Esophagus squamous epithelium (tissue), 5 donors: ENCODE measurements around the gene RPTOR. TPM values are rescaled to one million over a fixed set of nuclear protein-coding genes. Genes with fewer than 3 reads are reported as not detected.

Experiments used
- DNase-seq: peaks from one replicate; lab custom pipeline; 2025; lab: John Stamatoyannopoulos, UW
- H3K27ac ChIP-seq, 4 donors: fragments of 200-600 bp; sonication (generic); one replicate each; pipeline ENCODE4 v1.5.1; 2016 to 2019; ENCODE audit warnings: mild to moderate bottlenecking in 1 of 4
- H3K27me3 ChIP-seq, 4 donors: fragments of 200-600 bp; sonication (generic); 1 replicate in 3 of 4; 2 replicates in 1 of 4; pipeline versions ENCODE4 v1.5.1 to v1.6.0; 2017 to 2021; ENCODE audit warnings: antibody characterized with exemption in 1 of 4
- H3K36me3 ChIP-seq, 3 donors: fragments of 200-600 bp; sonication (generic); one replicate each; pipeline ENCODE4 v1.5.1; 2016 to 2019
- H3K4me1 ChIP-seq, 3 donors: fragments of 200-600 bp; sonication (generic); one replicate each; pipeline ENCODE4 v1.5.1; 2017 to 2019
- H3K4me3 ChIP-seq, 4 donors: fragments of 200-600 bp; sonication (generic); 1 replicate in 3 of 4; 2 replicates in 1 of 4; pipeline ENCODE4 v1.5.1; 2016 to 2019; ENCODE audit warnings: mild to moderate bottlenecking in 2 of 4, moderate library complexity in 1 of 4
- H3K9me3 ChIP-seq, 3 donors: fragments of 200-600 bp; sonication (generic); one replicate each; pipeline ENCODE4 v1.5.1; 2016 to 2019
- POLR2A ChIP-seq, 4 donors: fragments of 450-650 bp; IDR thresholded peaks; one replicate each; pipeline ENCODE4 v1.6.1; 2017; ENCODE audit warnings: antibody characterized with exemption in 4 of 4, mild to moderate bottlenecking in 4 of 4, moderate library complexity in 3 of 4
- WGBS, 2 donors: methylation state at CpG; one replicate each; pipeline ENCODE4 v1.1.5; 2018; 5-methylcytosine and 5-hydroxymethylcytosine counted together
- intact Hi-C: fragments of 100-400 bp; cut with DNase I; formaldehyde crosslinking; loops from one replicate; pipeline ENCODE4 v1.15.0; 2022
- total RNA-seq, 4 donors: library from RNA; depleted of rRNA; stranded (reverse); fragments of >200 nt; gene quantifications; one replicate each; pipeline ENCODE4 v1.1.0, GENCODE V29; 2016
- TF ChIP-seq, protein P1 (sequence below), 6 experiments: fragments of 450-650 bp in 4 of 6; fragments of 200-600 bp in 2 of 6; sonication (generic) in 2 of 6; IDR thresholded peaks; one replicate each; pipeline ENCODE4 v1.5.1; 2016 to 2019; ENCODE audit warnings: antibody characterized with exemption in 6 of 6, mild to moderate bottlenecking in 4 of 6, moderate library complexity in 4 of 6
- donor health status: DM: yes; HTN: yes; CAD: no.

Gene RPTOR
- total RNA-seq, 4 donors from 2014 or later: 11.7 to 27.8 (median 22.8) TPM

DNA sequence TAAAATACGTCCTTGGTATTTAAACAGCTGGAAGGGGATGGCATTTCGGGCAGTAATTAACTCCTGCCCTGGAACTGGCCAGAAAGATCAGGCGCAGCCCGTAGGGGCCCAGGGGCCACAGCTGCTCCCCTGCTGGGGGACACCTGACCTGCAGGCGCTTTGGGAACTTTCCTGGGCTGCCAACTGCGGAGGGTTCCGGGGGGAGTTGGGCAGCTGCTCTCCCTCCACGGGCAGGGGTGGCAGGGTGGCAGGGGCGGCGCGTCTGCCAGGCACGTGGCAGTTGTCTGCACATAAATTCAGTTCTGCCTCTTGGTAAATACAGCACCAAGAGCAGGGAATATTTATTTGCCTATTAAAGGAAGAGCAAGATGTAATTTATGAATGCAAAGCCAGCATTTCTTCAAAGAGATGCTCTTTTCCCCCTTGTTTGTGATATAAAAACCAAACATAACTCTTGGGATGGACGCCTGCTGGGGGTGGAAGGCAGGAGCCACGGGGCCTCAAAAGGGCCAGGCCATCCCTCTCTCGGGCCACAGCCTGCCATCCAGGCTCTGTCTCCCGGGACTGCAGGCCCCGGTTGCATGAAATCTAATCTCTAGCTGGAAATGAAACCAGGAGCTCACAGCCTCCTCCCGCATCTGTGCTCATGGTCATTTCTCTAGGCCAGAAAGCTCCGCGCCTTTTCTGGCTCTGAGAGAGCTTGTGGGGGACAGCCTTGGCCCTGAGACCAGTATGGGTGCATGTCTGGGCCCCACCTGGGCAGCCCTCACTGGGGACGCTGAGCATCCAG, 417.1 kb downstream of the RPTOR start:
- Histone ChIP-seq H3K4me3 (no peak overlapping the region), H3K4me1 (peaks cover 6 to 35% (median 20%) of the 10 kb centered on the region in 3 donors), H3K27me3 (no peaks in the 10 kb centered on the region), H3K36me3 (peaks cover 0 to 43% (median 4%) of the 10 kb centered on the region in 3 donors), H3K9me3 (no peaks in the 10 kb centered on the region), H3K27ac (peak overlapping the region; percentile 24 to 87 (median 80))
- TF ChIP-seq, protein P1, sequence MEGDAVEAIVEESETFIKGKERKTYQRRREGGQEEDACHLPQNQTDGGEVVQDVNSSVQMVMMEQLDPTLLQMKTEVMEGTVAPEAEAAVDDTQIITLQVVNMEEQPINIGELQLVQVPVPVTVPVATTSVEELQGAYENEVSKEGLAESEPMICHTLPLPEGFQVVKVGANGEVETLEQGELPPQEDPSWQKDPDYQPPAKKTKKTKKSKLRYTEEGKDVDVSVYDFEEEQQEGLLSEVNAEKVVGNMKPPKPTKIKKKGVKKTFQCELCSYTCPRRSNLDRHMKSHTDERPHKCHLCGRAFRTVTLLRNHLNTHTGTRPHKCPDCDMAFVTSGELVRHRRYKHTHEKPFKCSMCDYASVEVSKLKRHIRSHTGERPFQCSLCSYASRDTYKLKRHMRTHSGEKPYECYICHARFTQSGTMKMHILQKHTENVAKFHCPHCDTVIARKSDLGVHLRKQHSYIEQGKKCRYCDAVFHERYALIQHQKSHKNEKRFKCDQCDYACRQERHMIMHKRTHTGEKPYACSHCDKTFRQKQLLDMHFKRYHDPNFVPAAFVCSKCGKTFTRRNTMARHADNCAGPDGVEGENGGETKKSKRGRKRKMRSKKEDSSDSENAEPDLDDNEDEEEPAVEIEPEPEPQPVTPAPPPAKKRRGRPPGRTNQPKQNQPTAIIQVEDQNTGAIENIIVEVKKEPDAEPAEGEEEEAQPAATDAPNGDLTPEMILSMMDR (IDR thresholded peaks at IDR 0.05): peak in 2 of 6 experiments; percentile 13 to 14
- no peak for TF ChIP-seq POLR2A (IDR thresholded peaks at IDR 0.05)
- 68 to 87% methylated on average over 6 to 8 of the region's 21 CpGs for WGBS, 2 donors
- no peak for DNase-seq
- intact Hi-C loops: no loop called here

DNA sequence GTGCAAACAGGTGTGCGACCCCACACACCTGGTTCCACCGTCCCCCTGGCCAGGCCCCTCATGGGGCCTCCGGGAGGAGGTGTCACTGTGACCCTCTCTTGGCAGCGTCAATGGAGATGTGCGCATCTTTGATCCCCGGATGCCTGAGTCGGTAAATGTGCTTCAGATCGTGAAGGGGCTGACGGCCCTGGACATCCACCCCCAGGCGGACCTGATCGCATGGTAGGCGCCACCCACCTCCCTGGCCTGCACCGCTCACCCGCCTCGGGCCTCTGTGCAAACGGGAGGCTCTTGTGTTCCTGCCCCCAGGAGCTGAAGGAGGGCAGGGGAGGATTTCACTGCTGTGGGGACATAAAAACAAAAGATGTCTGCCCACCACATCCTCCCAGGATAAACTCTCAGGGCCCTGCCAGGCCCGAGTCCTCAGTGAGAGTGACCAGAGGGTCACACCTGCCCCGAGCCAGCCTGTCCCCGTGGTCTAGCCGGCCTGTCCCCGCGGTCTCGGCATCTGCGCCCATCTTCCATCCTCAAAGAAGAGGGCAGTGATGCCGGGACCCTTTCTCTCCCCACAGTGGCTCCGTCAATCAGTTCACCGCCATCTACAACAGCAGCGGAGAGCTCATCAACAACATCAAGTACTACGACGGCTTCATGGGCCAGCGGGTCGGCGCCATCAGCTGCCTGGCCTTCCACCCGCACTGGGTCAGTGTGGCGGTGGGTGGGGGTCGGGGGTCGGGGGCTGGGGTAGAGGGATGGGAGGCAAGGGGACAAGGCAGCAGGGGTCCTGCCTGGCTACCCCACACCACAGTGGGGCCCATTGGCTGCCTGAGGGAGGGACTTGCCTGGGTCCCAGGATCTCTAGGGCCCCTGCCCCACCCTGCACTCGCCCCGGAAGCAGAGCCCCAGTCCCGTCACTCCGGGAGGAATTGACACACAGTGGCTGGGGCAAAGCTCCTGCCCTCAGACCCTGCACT, 418.0 kb downstream of the RPTOR start:
- peak overlapping the region; percentile 2 to 87 (median 80) for H3K27ac ChIP-seq
- no peaks in the 10 kb centered on the region for H3K9me3 ChIP-seq
- H3K4me3 ChIP-seq: no peak overlapping the region
- intact Hi-C loops: no loop called here
- WGBS, 2 donors: 84 to 93% methylated on average over 14 to 15 of the region's 41 CpGs
- peaks cover 0 to 43% (median 4%) of the 10 kb centered on the region in 3 donors for H3K36me3 ChIP-seq
- no peaks in the 10 kb centered on the region for H3K27me3 ChIP-seq
- TF ChIP-seq, protein P1 (IDR thresholded peaks at IDR 0.05): no peak
- no peak for TF ChIP-seq POLR2A (IDR thresholded peaks at IDR 0.05)
- H3K4me1 ChIP-seq: peaks cover 7 to 43% (median 20%) of the 10 kb centered on the region in 3 donors
- no peak for DNase-seq

GRCh38 chr17:80963812-80964543, 419.3 kb downstream of the RPTOR start:
- Histone ChIP-seq H3K36me3 (peaks cover 0 to 43% (median 4%) of the 10 kb centered on the region in 3 donors), H3K4me1 (peaks cover 8 to 53% (median 26%) of the 10 kb centered on the region in 3 donors), H3K4me3 (no peak overlapping the region), H3K9me3 (no peaks in the 10 kb centered on the region), H3K27me3 (peaks cover 0 to 9% (median 0%) of the 10 kb centered on the region in 4 donors), H3K27ac (no peak overlapping the region)
- WGBS, 2 donors: 83% methylated on average over 4 of the region's 49 CpGs; no CpG with 5 or more reads in 1 of the 2 donors
- intact Hi-C loops: no loop called here
- TF ChIP-seq, protein P1 (IDR thresholded peaks at IDR 0.05): no peak
- no peak for TF ChIP-seq POLR2A (IDR thresholded peaks at IDR 0.05)
- no peak for DNase-seq

- H3K4me1 ChIP-seq: peaks cover 4 to 53% (median 26%) of the 10 kb centered on the region in 3 donors
- intact Hi-C loops: no loop called here
- peaks cover 0 to 14% (median 0%) of the 10 kb centered on the region in 4 donors for H3K27me3 ChIP-seq
- no peaks in the 10 kb centered on the region for H3K9me3 ChIP-seq
- no peak for DNase-seq
- no peak overlapping the region for H3K4me3 ChIP-seq
- peaks cover 0 to 43% (median 4%) of the 10 kb centered on the region in 3 donors for H3K36me3 ChIP-seq
- TF ChIP-seq, protein P1 (IDR thresholded peaks at IDR 0.05): no peak
- 80 to 100% methylated on average over 2 to 3 of the region's 14 CpGs for WGBS, 2 donors
- no peak overlapping the region for H3K27ac ChIP-seq
These were observed 419.9 kb downstream of the RPTOR start for GRCh38 chr17:80964544-80964856.
